ENCODE data around the gene MCM9. TPM values are rescaled to one million over a fixed set of nuclear protein-coding genes. Genes with fewer than 3 reads are reported as not detected.
A peak's percentile ranks its signal among the peaks of the same experiment; 100 is the strongest.

Gene MCM9
- 17.8 and 17.9 TPM in 2 replicates for total RNA-seq (2014; rRNA removed; shearing (Covaris generic); ENCODE audit: low replicate concordance)

DNA sequence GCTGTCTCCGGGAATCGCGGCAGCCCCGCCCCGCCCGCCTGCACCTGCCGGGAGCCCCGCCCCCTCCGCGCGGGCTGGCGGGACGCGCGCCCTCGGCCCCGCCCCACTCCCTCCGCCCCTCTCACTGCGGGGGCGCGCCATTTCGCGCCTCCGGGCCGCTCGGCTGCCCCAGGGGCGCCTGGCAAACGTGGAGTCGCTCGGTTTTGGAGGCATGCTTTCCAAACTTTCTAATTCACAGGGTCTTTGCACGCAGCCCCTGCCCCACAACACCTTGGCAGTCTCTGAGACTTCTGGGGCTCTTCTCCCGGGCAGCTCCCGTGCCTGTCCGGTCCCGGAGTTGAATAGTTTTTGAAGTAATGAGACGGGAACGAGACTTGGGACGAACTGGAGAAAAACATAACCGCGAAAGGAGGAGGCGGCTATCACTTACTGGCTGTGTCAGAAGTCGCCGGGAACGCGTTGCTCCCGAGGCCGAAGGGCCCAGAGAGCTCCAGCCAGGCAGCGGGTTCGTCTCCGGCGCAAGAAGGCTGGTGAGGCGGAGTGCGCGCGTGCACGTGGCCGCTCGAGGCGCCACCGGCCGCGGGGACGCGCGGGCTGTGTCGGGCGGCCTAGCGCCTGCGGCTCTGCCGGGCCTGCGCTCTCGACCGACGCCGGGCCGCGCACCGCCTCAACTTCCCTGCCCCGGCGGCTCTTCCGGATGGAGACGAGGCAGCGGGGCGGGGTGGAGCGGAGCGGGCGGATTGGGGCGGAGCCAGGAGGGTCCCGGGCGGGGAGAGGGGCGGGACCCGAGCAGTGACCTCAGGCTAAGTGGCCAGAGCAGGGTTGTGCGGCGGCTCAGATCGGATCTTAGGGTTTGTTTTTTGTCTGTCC lies at the start of gene MCM9:
Gene MCM9 (minus strand): TSS at position 699 of the 870 bp plus-strand sequence. CDS start 3,436 bp downstream, outside the sequence.
- Histone ChIP-seq H3K9ac (ENCODE audit: low read length) (peak within 1 kb of the TSS; percentile 97), H3K4me3 (ENCODE audit: low read length) (peak within 1 kb of the TSS; percentile 98), H3K4me2 (ENCODE audit: low read depth, low read length, poor library complexity, severe bottlenecking) (peak within 1 kb of the TSS; percentile 100), H3K79me2 (ENCODE audit: low read length) (peaks cover 32% of the 10 kb centered on the region), H4K20me1 (ENCODE audit: insufficient read depth, low read depth, low read length) (no peaks in the 10 kb centered on the region), H3K9me3 (ENCODE audit: low read length) (no peaks in the 10 kb centered on the region), H3K27ac (ENCODE audit: low read length) (peak within 1 kb of the TSS; percentile 77), H3K4me1 (ENCODE audit: low read length) (peaks cover 17% of the 10 kb centered on the region), H2AFZ (ENCODE audit: low read length) (peak within 1 kb of the TSS; percentile 100), H3K9me2 (replicated peaks; ENCODE audit: insufficient read depth, low read length) (no peaks in the 10 kb centered on the region), H3K27me3 (ENCODE audit: low read length) (no peaks in the 10 kb centered on the region), H3K36me3 (ENCODE audit: insufficient read depth, low read length) (peaks cover 11% of the 10 kb centered on the region)
- DNase-seq: peak; percentile 97

DNA sequence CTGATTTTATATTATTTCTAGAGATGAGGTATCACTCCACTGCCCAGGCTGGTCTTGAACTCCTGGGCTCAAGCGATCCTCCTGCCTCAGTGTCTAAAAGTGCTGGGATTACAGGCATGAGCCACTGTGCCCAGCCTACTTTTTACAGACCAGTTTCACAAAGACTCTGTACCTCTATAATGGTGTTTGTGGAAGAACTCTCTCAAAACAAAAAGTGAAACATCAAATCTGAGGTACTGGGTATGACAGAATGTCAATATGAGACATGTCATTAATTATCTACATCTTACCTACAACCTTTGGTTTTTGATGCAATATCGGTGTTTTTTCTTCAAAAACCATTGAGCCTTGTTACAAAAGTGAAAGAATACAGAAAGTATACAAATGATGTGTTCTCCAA lies 49.4 kb upstream of the MCM9 start:
- no peak overlapping the region for H3K27ac ChIP-seq (ENCODE audit: low read length)
- no peak overlapping the region for H2AFZ ChIP-seq (ENCODE audit: low read length)

DNA sequence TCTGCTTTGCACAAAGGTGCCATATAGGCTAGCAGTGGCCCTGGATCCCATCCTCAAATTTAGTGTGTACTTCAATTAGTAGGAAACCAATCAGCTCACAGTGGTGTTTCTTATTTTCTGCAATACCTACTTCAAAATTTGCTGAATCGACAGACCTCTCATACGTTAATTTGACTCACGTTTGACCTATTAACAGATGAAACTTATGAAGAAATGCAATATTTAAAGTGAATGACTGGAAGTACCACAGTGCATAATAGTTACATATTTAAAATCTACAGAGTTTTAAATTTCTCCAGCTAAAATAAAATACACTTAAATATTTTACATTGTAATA lies 47.6 kb upstream of the MCM9 start:
- Histone ChIP-seq H3K4me2 (ENCODE audit: low read depth, low read length, poor library complexity, severe bottlenecking) (no peak overlapping the region), H3K9me2 (replicated peaks; ENCODE audit: insufficient read depth, low read length) (no peaks in the 10 kb centered on the region), H3K36me3 (ENCODE audit: insufficient read depth, low read length) (no peaks in the 10 kb centered on the region), H3K27ac (ENCODE audit: low read length) (no peak overlapping the region), H4K20me1 (ENCODE audit: insufficient read depth, low read depth, low read length) (no peaks in the 10 kb centered on the region), H3K79me2 (ENCODE audit: low read length) (no peaks in the 10 kb centered on the region), H2AFZ (ENCODE audit: low read length) (no peak overlapping the region), H3K9ac (ENCODE audit: low read length) (no peak overlapping the region), H3K4me3 (ENCODE audit: low read length) (no peak overlapping the region), H3K4me1 (ENCODE audit: low read length) (no peaks in the 10 kb centered on the region), H3K27me3 (ENCODE audit: low read length) (no peaks in the 10 kb centered on the region), H3K9me3 (ENCODE audit: low read length) (no peaks in the 10 kb centered on the region)
- no peak for DNase-seq

More for the DNA sequence above, 49.4 kb upstream of the MCM9 start:
- no peaks in the 10 kb centered on the region for H3K36me3 ChIP-seq (ENCODE audit: insufficient read depth, low read length)
- H3K4me3 ChIP-seq (ENCODE audit: low read length): no peak overlapping the region
- DNase-seq: no peak
- H3K4me1 ChIP-seq (ENCODE audit: low read length): no peaks in the 10 kb centered on the region
- H3K9me3 ChIP-seq (ENCODE audit: low read length): no peaks in the 10 kb centered on the region
- H3K9ac ChIP-seq (ENCODE audit: low read length): no peak overlapping the region
- no peaks in the 10 kb centered on the region for H3K27me3 ChIP-seq (ENCODE audit: low read length)
- no peaks in the 10 kb centered on the region for H3K79me2 ChIP-seq (ENCODE audit: low read length)
- no peaks in the 10 kb centered on the region for H4K20me1 ChIP-seq (ENCODE audit: insufficient read depth, low read depth, low read length)
- no peaks in the 10 kb centered on the region for H3K9me2 ChIP-seq (replicated peaks; ENCODE audit: insufficient read depth, low read length)
- no peak overlapping the region for H3K4me2 ChIP-seq (ENCODE audit: low read depth, low read length, poor library complexity, severe bottlenecking)

DNA sequence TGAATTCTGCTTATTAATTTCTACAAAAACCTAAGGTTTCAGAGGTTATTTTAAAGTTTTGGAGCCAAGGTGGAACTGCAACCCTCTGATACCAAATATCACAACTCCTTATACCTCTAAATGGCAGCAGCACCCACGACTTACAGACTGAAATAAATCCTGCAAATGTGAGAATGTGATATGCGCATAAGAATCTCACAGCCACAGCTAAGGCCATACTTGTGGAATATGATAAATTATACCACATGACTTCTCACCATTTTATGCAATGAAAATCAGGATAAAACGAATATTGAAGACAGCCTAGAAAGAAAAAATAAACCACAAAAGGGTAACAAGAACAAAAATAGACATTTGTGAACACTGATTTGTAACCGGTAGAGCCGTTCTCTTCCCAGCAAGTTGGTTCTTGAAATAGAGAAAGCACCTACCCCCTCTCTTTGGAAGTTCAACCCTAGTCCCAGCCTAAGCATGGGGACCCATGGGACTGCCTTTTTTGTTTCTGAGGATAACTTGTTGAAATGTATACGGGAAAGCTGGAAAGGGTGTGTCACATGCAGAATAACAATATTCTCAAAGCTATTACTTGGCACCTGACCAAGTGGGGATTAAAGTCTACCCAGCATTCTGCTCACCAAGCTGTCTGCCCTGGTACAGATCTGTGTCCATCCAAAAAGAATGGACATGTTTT lies 47.1 kb upstream of the MCM9 start:
- H3K27ac ChIP-seq (ENCODE audit: low read length): no peak overlapping the region
- no peaks in the 10 kb centered on the region for H4K20me1 ChIP-seq (ENCODE audit: insufficient read depth, low read depth, low read length)
- H3K4me3 ChIP-seq (ENCODE audit: low read length): no peak overlapping the region
- no peak for DNase-seq
- no peaks in the 10 kb centered on the region for H3K27me3 ChIP-seq (ENCODE audit: low read length)
- H3K4me2 ChIP-seq (ENCODE audit: low read depth, low read length, poor library complexity, severe bottlenecking): no peak overlapping the region
- no peaks in the 10 kb centered on the region for H3K9me2 ChIP-seq (replicated peaks; ENCODE audit: insufficient read depth, low read length)
- no peaks in the 10 kb centered on the region for H3K36me3 ChIP-seq (ENCODE audit: insufficient read depth, low read length)
- no peaks in the 10 kb centered on the region for H3K79me2 ChIP-seq (ENCODE audit: low read length)
- no peaks in the 10 kb centered on the region for H3K9me3 ChIP-seq (ENCODE audit: low read length)
- no peaks in the 10 kb centered on the region for H3K4me1 ChIP-seq (ENCODE audit: low read length)
- no peak overlapping the region for H2AFZ ChIP-seq (ENCODE audit: low read length)
- H3K9ac ChIP-seq (ENCODE audit: low read length): no peak overlapping the region

DNA sequence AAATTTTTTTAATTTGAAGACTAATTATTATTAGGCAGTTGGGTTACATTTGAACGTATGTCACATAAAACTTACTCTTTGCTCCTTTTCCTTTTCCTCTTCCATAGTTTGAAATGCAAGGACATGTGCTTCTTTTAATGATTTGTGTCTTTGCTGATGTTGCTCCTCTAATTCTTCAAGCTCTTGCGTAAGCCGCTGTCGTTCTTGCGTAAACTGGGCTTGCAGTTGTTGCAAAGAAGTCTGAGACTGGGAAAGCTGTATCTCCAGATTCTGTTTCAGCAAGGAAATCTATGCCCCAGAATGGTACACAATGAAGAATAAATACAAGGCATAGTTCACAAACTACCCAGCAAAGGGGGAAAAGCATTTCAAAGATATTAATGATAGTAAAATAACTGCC lies 45.1 kb upstream of the MCM9 start:
- H3K79me2 ChIP-seq (ENCODE audit: low read length): no peaks in the 10 kb centered on the region
- no peaks in the 10 kb centered on the region for H3K27me3 ChIP-seq (ENCODE audit: low read length)
- no peak overlapping the region for H3K27ac ChIP-seq (ENCODE audit: low read length)
- H2AFZ ChIP-seq (ENCODE audit: low read length): no peak overlapping the region
- H4K20me1 ChIP-seq (ENCODE audit: insufficient read depth, low read depth, low read length): no peaks in the 10 kb centered on the region
- no peaks in the 10 kb centered on the region for H3K4me1 ChIP-seq (ENCODE audit: low read length)
- no peaks in the 10 kb centered on the region for H3K36me3 ChIP-seq (ENCODE audit: insufficient read depth, low read length)
- no peaks in the 10 kb centered on the region for H3K9me3 ChIP-seq (ENCODE audit: low read length)
- DNase-seq: no peak
- no peak overlapping the region for H3K9ac ChIP-seq (ENCODE audit: low read length)
- H3K4me2 ChIP-seq (ENCODE audit: low read depth, low read length, poor library complexity, severe bottlenecking): no peak overlapping the region
- H3K4me3 ChIP-seq (ENCODE audit: low read length): no peak overlapping the region
- no peaks in the 10 kb centered on the region for H3K9me2 ChIP-seq (replicated peaks; ENCODE audit: insufficient read depth, low read length)

DNA sequence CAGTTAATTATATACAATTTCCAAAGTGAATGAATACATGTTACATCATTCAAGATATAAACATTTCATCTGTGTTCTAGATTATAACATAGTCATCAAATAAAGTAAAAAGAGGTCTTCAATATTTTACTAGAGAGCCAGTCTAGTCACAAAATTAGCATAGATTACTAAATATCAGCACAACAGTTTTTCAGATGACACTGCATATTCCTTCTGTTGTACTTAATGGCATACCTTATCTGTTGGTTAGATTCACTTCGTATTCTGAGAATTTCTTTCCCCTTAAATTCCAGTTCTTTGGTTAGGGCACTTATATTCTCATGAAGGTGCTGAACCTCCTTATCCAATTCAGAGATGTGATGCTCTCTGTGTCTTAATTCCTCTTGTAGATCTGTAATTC lies 39.8 kb upstream of the MCM9 start:
- H3K4me3 ChIP-seq (ENCODE audit: low read length): no peak overlapping the region
- H3K9ac ChIP-seq (ENCODE audit: low read length): no peak overlapping the region
- no peak overlapping the region for H2AFZ ChIP-seq (ENCODE audit: low read length)
- H3K4me2 ChIP-seq (ENCODE audit: low read depth, low read length, poor library complexity, severe bottlenecking): no peak overlapping the region
- H3K27ac ChIP-seq (ENCODE audit: low read length): no peak overlapping the region
- H3K9me3 ChIP-seq (ENCODE audit: low read length): no peaks in the 10 kb centered on the region
- no peak for DNase-seq
- no peaks in the 10 kb centered on the region for H3K36me3 ChIP-seq (ENCODE audit: insufficient read depth, low read length)
- no peaks in the 10 kb centered on the region for H3K9me2 ChIP-seq (replicated peaks; ENCODE audit: insufficient read depth, low read length)
- H3K79me2 ChIP-seq (ENCODE audit: low read length): no peaks in the 10 kb centered on the region
- H4K20me1 ChIP-seq (ENCODE audit: insufficient read depth, low read depth, low read length): no peaks in the 10 kb centered on the region
- no peaks in the 10 kb centered on the region for H3K4me1 ChIP-seq (ENCODE audit: low read length)
- H3K27me3 ChIP-seq (ENCODE audit: low read length): no peaks in the 10 kb centered on the region

DNA sequence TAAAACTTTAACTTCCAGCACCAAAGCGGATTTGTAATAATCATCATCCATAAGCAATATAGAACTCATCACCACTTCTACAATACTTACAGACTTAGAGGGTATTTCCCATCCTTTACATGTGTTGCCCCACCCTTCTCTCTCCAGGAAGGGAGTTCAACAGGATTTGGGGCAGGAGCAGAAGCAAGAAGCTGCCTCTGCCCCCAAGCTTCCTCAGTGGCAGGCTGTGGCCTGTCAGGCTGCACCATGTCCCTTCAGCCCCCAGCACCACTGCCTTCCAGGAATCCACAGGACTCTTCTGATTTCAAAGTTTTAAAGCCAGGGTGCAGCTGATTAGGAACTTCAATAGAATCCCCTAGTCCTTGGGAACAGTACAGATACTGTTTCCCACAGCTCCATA lies 36.7 kb upstream of the MCM9 start:
- Histone ChIP-seq H4K20me1 (ENCODE audit: insufficient read depth, low read depth, low read length) (no peaks in the 10 kb centered on the region), H3K9me2 (replicated peaks; ENCODE audit: insufficient read depth, low read length) (no peaks in the 10 kb centered on the region), H3K9ac (ENCODE audit: low read length) (no peak overlapping the region), H3K4me2 (ENCODE audit: low read depth, low read length, poor library complexity, severe bottlenecking) (no peak overlapping the region), H2AFZ (ENCODE audit: low read length) (no peak overlapping the region), H3K36me3 (ENCODE audit: insufficient read depth, low read length) (no peaks in the 10 kb centered on the region), H3K4me1 (ENCODE audit: low read length) (no peaks in the 10 kb centered on the region), H3K4me3 (ENCODE audit: low read length) (no peak overlapping the region), H3K27ac (ENCODE audit: low read length) (no peak overlapping the region), H3K27me3 (ENCODE audit: low read length) (no peaks in the 10 kb centered on the region), H3K79me2 (ENCODE audit: low read length) (no peaks in the 10 kb centered on the region), H3K9me3 (ENCODE audit: low read length) (no peaks in the 10 kb centered on the region)
- no peak for DNase-seq

DNA sequence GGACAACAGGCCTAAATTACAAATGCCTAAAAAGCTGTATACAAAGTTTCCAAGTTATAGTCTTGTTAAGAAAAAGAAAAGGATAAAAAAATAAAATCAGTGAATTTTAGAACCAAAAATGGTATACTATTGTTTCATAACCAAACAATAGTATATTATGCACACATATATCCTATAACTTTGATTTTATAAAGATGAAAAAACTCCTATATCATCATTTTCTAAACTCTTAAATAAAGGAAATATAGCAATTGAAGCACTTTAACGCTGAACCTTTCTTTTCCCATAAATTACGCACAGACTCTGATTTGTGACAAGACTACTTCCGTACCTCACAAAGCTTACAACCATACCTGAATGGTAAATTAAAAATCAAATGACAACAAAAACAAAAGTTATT lies 35.9 kb upstream of the MCM9 start:
- no peak overlapping the region for H3K4me2 ChIP-seq (ENCODE audit: low read depth, low read length, poor library complexity, severe bottlenecking)
- no peak overlapping the region for H3K27ac ChIP-seq (ENCODE audit: low read length)
- no peaks in the 10 kb centered on the region for H3K27me3 ChIP-seq (ENCODE audit: low read length)
- no peaks in the 10 kb centered on the region for H4K20me1 ChIP-seq (ENCODE audit: insufficient read depth, low read depth, low read length)
- DNase-seq: no peak
- H3K4me1 ChIP-seq (ENCODE audit: low read length): no peaks in the 10 kb centered on the region
- no peaks in the 10 kb centered on the region for H3K9me2 ChIP-seq (replicated peaks; ENCODE audit: insufficient read depth, low read length)
- no peaks in the 10 kb centered on the region for H3K79me2 ChIP-seq (ENCODE audit: low read length)
- H3K9me3 ChIP-seq (ENCODE audit: low read length): no peaks in the 10 kb centered on the region
- H3K4me3 ChIP-seq (ENCODE audit: low read length): no peak overlapping the region
- no peak overlapping the region for H2AFZ ChIP-seq (ENCODE audit: low read length)
- H3K36me3 ChIP-seq (ENCODE audit: insufficient read depth, low read length): no peaks in the 10 kb centered on the region
- H3K9ac ChIP-seq (ENCODE audit: low read length): no peak overlapping the region
